HG03460 (cell line): Measurements from ENCODE around the gene ANKRD28.

Experiments used
- ATAC-seq: cut with Tn5 transposase; IDR thresholded peaks from one replicate; pipeline ENCODE4 v1.9.1; 2021; ENCODE audit not compliant: unreplicated experiment

The ANKRD28 gene

DNA sequence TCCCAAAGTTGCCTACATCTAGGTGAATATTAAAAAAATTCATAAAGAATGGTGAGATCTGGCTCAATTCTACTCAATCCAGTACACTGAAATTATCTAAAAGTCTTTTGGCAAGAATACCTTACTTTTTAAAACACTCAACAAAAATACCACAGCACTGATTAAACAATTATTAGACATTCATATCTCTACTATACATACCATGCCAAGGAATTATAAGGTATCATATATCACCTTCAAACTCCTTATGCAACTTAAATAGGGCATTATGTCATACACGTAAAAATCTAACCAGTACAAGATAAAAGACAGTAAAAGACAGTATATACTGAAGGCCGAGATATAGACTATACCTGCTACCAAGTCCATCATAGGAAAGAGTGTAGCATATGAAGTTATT, 6.1 kb upstream of the ANKRD28 start:
- no peak for ATAC-seq

DNA sequence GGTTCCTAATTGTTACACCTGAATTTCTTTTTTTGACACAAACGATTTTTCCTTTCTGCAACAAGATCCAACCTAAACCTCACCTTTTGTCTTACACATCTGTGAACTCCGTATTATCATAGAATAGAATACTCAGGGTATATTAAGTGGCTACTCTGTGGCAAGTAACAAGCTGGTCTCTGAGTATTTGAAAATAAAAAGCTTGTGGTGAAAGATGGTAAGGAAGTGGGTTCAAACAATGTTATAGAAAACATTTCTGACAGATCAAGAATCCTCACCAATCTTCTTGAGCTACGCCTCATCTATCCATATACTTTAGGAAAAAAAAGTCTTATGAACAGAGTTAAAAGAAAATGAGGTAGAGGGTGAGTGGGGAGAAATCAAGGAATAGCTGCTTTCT, 3.5 kb upstream of the ANKRD28 start:
- ATAC-seq, result no peak

DNA sequence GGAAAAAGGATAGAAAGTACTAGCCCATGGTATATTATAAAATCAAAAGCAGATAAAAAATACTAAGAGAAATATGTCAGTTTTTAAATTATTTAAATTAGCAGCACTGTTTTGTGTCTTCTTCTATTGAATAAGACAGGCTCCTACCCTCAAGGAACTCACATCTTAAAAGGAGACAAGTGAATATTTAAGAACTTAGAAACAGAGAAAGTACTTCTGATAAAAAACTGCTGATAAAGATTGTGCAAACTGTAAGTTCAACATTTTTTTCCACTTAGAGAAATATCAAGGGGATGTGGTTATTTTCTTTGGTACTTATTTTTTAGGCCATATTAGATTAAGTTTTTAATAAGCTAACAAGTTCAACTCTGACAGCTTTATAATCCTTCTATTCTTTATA, 3.0 kb upstream of the ANKRD28 start:
- no peak for ATAC-seq

DNA sequence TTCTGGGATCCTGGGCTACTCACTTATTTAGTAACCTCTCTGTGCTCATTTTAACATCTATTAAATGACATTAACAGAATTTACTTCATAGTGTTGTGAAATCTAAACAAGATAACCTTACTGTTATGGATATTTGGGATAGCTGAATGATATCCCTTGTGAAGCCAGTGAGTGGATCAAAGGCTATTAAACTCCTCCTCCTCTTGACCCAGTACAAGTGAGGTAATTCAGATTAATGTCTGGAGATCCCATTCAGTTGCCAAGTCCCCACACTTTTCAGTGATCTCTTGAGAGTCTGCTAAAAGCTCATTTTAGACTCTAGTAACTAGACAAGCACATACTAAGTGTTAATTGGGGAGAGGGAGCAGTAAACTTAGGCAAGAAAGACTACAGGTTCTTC, 2.5 kb upstream of the ANKRD28 start:
- no peak for ATAC-seq

DNA sequence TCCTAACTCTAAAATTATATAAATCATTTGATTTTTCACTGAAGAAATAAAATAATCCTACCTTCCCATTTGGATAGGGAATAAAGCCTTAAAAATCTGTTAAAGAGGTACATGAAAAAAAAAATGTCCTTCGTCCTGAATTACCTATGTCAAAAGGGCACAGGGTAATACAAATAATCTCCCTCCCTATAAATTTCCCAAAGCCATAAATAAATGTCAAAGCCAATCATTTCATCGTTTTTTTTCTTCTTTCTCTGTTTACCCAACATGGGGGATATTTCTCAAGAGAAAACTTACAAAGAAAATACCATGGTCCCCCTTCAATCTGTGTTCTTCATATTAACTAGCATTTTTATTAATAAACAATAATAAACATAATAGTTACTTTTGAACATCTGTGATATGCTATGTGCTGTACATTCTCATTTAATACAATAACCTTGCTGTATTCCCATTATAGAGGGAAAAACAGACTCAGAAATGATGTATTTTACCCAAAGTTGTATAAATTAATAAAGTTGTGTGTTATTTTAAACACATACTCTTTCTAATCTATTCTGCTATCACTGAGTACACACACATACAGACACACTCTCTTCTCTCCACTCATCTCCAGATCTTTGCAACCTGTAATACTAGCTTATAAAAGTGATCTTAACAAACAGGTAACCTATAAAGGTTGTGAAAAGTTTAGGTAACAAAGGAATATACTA, 910 bp upstream of the ANKRD28 start:
- no peak for ATAC-seq

DNA sequence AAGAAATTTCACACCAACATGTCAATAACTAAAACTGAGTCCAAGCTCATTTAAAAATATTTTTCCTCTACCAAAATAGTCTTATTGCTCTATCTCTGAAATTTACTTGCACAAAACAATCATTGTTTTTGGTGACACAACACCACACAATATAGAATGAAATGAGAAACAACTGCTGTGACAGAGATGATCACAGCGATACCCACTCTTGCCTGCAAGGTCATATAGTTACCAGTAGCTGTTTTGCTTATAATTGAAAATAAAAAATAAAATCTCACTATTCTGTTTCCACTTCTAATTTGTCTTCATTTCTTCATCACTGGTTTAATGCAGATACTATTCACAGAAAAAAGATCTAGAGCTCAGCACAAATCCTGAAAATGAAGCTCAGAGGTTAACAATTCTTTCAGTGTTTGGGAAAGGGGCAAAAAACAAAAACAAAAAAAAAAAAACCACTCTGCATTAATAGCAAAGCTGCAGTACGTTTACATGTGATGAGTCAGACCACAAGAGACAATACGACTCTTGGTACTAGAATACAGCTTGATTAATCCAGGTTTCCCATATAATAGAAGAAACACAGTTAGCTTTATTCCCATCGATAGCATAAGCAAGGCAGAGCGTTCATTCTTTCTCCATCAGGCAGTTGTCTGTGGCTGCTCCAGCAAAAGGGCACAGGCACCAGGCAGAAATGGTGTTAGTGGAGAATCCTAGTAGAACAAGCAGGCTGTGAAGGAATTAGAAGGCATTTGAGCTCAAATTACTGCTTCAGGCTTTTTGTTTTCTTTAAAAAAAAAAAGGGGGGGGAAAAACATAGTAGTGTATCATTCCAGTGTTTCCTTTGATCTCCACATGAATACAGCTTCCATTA, 773 bp downstream of the ANKRD28 start:
- ATAC-seq, result no peak

DNA sequence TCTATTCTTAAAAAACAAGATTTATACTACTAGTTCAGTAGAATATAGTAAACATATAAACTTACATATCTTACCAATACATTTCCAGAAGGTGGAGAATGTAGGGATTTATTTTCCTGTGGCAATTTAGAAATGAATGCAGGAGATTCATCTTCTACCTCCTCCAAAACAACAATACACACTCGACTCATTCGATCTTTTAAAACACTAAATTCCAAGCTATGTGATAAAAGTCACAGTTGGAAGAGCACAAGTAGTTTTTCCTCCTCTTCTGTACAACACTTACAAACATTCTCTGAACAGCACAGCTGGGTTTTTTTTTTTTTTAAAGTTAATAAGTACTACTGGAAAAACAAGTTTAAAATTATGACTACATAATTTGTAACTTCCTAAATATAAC, 1.4 kb downstream of the ANKRD28 start:
- ATAC-seq, result no peak

DNA sequence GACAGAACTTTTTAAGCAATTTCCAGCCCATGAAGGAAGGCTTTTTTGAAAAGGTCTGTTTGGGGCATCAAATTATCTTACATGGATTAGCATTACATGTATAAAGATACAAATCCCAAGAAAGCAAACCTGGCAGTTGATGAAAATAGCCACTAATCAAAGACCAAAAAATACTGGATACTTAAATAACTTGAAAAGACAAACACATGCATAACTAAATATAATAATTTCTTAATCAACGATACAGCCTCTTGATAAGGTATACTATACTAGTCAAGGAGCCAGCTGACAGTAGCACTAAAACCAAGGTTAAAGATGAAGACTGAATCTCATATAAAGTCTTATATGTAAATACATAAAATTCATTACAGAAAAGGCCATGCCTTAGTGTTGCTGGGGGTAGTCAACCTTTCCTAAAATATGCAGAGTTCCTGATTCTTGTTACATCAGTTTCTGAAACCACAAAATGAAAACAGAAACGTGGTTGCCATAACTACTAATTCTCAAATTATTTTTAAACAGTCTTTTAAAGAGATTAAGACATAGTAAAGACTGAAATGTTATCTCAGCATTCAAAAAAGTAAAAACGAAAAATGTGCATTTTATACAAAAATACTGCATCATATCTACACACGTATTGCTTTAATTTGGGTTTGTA, 2.0 kb downstream of the ANKRD28 start:
- no peak for ATAC-seq

DNA sequence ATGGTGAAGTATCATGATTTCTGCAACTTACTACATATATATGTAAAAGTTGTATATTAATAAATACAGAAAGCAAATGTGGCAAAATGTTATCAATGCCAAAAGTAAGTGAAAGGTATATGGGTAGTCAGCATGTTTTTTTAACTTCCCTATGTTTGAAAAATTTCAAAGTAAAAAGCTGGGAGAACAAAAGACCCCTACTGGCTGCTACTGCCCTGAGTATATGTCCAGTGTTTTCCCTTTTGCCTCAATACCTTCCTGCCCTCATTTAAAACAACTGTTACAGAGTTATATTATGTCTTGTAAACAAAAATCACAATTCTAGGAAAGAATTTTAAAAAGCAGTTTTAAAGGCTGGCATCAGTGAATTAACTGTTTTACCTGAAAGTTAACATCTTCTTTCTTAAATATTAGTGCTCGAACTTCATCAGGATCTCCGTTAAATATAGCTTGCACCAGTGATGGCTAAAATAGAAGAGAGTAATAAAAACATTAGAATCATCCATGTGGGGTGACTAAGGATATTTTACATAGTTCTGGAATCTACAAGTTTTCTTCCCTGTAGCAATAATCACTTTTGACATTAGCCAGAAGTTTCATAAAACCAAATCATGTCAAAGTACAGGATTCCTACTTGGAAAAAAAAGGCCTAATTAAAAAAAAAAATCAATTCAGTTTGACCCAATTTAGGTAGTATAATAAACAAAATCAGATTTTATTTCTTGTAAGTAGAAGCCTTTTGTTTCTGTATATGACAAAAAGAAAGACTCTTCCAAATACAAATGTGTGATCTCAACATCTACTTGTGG, 2.7 kb downstream of the ANKRD28 start:
- no peak for ATAC-seq

DNA sequence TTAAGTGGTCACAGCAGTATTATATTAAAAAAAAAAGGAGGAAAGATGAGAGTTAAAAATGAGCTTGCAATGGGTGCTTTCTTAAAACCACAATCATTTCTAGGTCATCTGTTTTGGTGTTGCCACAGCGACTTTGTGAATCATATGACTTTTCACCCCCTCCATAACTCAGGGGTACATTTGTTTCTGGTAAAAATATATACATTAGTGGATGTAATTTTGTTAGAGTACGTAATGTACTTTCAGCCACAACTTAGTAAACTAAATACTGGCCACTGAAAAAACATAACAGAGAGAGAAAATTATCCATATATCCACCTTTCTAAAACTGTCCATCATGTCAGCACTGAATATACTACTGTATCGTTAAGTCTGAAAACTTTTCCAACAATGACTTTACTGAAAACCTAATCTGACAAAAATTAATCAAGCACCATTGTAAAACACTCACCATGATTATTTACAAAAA, 3.4 kb downstream of the ANKRD28 start:
- ATAC-seq, result no peak

DNA sequence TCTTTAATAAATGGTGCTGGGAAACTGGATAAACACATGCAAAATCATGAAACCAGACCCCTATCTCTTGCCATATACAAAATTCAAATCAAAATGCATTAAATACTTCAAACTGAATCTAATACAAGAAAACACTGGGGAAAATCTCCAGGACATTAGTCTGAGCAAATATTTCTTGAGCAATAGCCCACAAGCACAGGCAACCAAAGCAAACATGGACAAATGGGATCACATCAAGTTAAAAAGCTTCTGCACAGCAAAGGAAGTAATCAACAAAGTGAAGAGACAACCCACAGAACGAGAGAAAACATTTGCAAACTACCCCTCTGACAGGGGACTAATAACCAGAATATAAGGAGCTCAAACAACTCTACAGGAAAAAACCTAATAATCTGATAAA, 6.3 kb downstream of the ANKRD28 start:
- no peak for ATAC-seq

DNA sequence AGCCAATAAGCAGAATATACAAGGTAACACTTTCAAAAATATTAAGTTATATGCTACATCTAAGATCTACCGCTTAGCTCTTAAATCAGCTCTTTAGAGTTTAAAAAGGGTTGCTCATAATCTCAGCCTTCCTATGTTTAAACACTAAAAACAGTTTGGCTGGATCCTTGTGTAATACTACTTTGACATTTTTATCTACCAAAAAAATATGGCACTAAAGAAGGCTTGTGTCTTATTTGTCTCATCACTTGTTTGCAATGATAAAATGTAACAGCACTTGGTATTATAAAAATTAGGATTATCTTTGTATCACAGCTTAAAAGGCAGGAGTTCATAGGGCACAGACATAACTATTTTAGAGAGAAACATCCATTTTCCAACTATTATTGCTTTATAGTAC, 9.8 kb downstream of the ANKRD28 start:
- ATAC-seq, result no peak

DNA sequence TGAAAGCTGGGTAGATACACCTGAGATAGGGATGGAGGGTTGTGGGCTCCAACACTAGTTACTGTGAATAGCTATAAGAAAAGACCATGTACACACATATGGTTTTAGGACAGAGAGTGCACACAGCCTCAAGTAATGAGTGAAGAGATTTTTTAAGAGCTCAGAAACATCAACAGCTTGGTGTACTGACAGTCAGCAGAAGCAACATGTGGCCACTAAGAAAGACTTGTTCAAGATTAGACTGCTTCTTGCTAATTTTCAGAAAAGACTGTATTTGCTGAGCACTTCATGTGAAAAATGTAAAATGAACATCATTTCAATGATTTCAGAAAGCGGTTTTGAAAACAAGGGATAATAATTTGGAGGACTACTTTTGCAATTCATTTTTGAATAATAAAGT, 10.3 kb downstream of the ANKRD28 start:
- no peak for ATAC-seq

DNA sequence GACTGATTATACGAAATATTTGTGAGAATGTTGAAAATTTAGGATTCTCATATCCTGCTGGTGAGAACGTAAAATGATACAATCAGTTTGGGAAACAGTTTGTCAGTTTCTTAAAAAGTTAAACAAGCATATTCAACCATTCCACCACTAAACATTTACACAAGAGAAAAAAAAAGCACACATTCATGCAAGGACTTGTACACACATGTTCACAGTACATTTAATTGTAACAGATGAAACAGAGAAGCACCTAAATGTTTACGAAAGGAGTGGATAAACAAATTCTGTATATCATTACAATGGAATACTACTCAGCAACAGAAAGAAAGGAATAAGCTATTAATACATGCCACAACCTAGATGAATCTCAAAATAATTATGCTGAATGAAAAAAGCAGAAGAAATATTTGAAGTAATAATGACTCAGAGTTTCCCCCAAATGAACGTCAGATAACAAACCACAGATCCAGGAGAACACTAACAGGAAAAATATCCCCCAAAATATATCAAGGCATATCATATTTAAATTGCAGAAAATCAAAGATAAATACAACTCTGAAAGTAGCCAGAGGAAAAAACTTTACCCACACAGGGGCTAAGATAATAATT, 14.3 kb downstream of the ANKRD28 start:
- ATAC-seq, result no peak

DNA sequence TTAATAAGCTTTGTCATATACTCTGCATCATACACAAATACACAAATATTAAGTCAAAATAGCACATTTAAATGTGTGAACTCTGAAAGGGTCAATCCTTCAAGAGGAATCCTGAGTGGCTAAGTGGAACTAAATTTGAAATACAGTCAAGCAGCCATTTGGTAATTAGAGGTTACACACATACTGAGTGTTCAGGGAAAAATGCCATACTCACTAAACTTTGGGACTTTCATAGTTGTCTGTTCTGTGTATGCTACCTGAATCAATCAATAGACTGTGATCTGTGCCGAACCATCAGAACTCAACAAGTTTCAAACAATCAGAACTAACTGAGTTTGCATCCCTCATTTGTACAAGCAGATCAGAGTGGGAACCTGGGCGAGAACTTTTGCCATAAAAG, 15.3 kb downstream of the ANKRD28 start:
- ATAC-seq, result no peak

DNA sequence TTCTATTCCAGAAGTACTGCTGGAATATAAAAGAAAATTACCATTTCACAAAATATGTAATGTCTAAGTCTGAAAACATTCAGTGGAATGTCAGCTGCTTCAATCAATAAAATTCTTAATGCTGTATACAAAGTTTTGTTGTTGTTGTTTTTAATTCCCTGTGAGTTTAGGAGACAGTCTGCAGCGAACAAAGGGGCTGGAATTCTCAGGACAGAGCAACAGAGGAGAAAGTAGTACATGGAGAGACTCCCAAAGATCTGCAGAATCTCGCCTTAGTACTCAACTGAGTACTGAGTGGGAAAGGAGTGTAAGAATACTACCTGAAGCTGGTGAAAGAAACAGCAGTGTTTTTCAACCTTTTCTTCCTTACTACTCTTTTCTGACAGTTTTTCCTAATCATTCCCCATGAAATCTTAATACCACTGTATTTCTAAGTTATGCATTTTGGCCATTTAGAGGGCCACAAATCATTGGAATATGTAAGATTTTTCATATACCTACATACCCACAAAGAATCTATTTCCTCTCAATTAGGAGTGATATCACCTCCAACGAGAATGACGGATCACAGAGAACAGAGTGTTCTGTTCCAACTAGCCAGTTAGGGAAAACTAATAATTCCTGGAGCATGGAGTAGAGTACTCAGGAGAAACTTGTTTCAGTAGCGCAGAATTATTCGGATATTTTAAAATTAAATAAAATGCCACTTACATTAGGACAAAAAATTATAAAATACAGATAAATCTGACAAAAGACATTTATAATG, 16.0 kb downstream of the ANKRD28 start:
- no peak for ATAC-seq

DNA sequence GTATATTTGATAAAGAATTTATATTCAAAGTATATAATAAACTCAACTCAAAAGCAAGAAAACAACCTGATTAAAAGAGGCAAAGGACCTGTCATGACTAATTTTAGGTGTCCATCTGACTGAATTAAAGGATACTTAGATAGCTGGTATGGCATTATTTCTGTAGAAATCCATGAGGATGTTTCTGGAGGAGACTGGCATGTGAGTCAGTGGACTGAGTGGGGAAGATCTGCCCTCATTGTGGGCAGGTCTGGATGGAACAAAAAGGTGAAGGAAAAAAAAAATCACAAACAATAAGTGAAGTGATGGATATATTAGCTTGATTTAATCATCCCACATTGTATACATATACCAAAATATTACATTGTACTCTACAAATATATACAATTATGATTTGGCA, 16.6 kb downstream of the ANKRD28 start:
- ATAC-seq, result no peak

DNA sequence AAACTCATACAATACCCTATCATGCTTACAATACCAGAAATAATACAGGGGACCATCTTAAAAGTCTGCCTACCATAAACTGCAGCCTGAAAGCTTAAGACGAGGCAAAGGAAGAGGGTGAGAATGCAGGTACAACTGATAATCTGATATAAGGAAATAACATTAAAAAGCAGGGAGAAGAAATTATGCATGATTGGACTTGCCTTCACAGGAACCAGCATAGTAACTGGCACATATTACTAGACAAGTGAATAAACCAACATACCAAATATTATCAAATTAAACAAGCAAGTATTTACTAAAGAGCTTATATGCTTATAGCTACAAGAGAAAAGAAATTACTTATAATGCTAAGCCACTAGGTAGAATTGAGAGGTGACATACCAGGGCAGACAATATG, 18.7 kb downstream of the ANKRD28 start:
- ATAC-seq, result no peak

DNA sequence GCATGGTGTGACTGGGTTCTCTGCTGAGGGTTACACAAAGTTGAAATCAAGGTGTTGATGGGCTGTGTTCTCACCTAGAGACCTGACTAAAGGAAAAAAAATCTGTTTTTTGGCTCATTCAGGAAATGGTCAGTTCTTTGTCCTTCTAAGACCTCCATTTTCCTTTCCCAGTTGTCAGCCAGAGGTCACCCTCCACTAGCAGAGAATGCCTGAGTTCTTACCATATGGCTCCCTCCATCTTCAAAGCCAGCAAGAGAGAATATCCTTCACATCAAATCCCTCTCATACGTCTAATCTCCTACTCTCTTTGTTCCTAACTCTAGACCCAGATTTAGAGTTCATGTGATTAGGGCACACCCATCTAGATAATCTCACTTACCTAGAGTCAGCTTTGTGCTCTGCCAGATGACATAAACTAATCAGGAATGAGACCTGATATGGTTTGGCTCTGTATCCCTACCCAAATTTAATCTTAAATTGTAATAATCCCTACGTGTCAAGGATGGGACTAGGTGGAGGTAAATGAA, 19.4 kb downstream of the ANKRD28 start:
- no peak for ATAC-seq
